Memory B cell (primary cell): ENCODE measurements around the gene USP7.
A peak's percentile ranks its signal among the peaks of the same experiment; 100 is the strongest.

Experiments
- ATAC-seq: fragments of 150-1000 bp; cut with Tn5 transposase; 2 replicates; pipeline ENCODE4 v1.10.0; 2021; ENCODE audit warnings: low read depth, mild to moderate bottlenecking, moderate library complexity
- DNase-seq, 2 donors: peaks; one replicate each; pipeline ENCODE4 v3.0.0; 2022; ENCODE audit warnings: low spot score in 2 of 2
- H3K27ac Mint-ChIP-seq: one replicate; pipeline ENCODE4 v1.8.0; 2022; ENCODE audit warnings: mild to moderate bottlenecking, moderate library complexity, mixed read lengths
- H3K27me3 Mint-ChIP-seq: one replicate; pipeline ENCODE4 v1.8.0; 2022; ENCODE audit warnings: mixed read lengths
- H3K36me3 Mint-ChIP-seq: one replicate; pipeline ENCODE4 v1.8.0; 2022; ENCODE audit warnings: mild to moderate bottlenecking, mixed read lengths
- H3K4me1 Mint-ChIP-seq: one replicate; pipeline ENCODE4 v1.8.0; 2022; ENCODE audit warnings: mixed read lengths
- H3K4me3 Mint-ChIP-seq: one replicate; pipeline ENCODE4 v1.8.0; 2022; ENCODE audit warnings: mild to moderate bottlenecking, moderate library complexity, mixed read lengths
- H3K9me3 Mint-ChIP-seq: one replicate; pipeline ENCODE4 v1.8.0; 2022; ENCODE audit warnings: mixed read lengths

The USP7 gene

GRCh38 chr16:8861563-8862308 is 102.0 kb downstream of the USP7 start:
- no peak for ATAC-seq
- no peaks in the 10 kb centered on the region for H3K9me3 Mint-ChIP-seq
- H3K4me1 Mint-ChIP-seq, result peaks cover 30% of the 10 kb centered on the region
- no peaks in the 10 kb centered on the region for H3K27me3 Mint-ChIP-seq
- no peak for DNase-seq
- H3K27ac Mint-ChIP-seq, result no peak overlapping the region
- no peak overlapping the region for H3K4me3 Mint-ChIP-seq
- H3K36me3 Mint-ChIP-seq, result peaks cover 1% of the 10 kb centered on the region

- Mint-ChIP-seq H3K27ac (peak overlapping the region; percentile 59), H3K36me3 (peaks cover 9% of the 10 kb centered on the region)
These were observed 103.5 kb downstream of the USP7 start for GRCh38 chr16:8859913-8860881.

GRCh38 chr16:8858994-8859912 is 104.5 kb downstream of the USP7 start:
- ATAC-seq (no peak), DNase-seq (no peak)
- Mint-ChIP-seq H3K4me1 (peaks cover 21% of the 10 kb centered on the region), H3K4me3 (no peak overlapping the region), H3K27me3 (no peaks in the 10 kb centered on the region), H3K36me3 (peaks cover 11% of the 10 kb centered on the region), H3K9me3 (no peaks in the 10 kb centered on the region), H3K27ac (peak overlapping the region; percentile 59)

More at GRCh38 chr16:8859913-8860881, 103.5 kb downstream of the USP7 start:
- DNase-seq (no peak), ATAC-seq (no peak)
- no peaks in the 10 kb centered on the region for H3K9me3 Mint-ChIP-seq
- no peak overlapping the region for H3K4me3 Mint-ChIP-seq
- peaks cover 28% of the 10 kb centered on the region for H3K4me1 Mint-ChIP-seq
- no peaks in the 10 kb centered on the region for H3K27me3 Mint-ChIP-seq

- peaks cover 14% of the 10 kb centered on the region for H3K36me3 Mint-ChIP-seq
- no peaks in the 10 kb centered on the region for H3K27me3 Mint-ChIP-seq
- peaks cover 10% of the 10 kb centered on the region for H3K4me1 Mint-ChIP-seq
- no peak for ATAC-seq
- no peaks in the 10 kb centered on the region for H3K9me3 Mint-ChIP-seq
- no peak for DNase-seq
- H3K4me3 Mint-ChIP-seq, result no peak overlapping the region
- peak overlapping the region; percentile 28 for H3K27ac Mint-ChIP-seq
These were observed 107.7 kb downstream of the USP7 start for GRCh38 chr16:8855972-8856371.

GRCh38 chr16:8855051-8855786 is 108.5 kb downstream of the USP7 start:
- no peak for ATAC-seq
- Mint-ChIP-seq H3K4me3 (no peak overlapping the region), H3K36me3 (peaks cover 17% of the 10 kb centered on the region), H3K9me3 (no peaks in the 10 kb centered on the region), H3K27me3 (no peaks in the 10 kb centered on the region), H3K27ac (peak overlapping the region; percentile 25), H3K4me1 (peaks cover 16% of the 10 kb centered on the region)
- no peak for DNase-seq

GRCh38 chr16:8854298-8854948 is 109.3 kb downstream of the USP7 start:
- ATAC-seq (no peak), DNase-seq (no peak)
- H3K27me3 Mint-ChIP-seq, result no peaks in the 10 kb centered on the region
- H3K4me1 Mint-ChIP-seq, result peaks cover 21% of the 10 kb centered on the region
- no peak overlapping the region for H3K4me3 Mint-ChIP-seq
- peak overlapping the region; percentile 25 for H3K27ac Mint-ChIP-seq
- H3K9me3 Mint-ChIP-seq, result no peaks in the 10 kb centered on the region
- H3K36me3 Mint-ChIP-seq, result peaks cover 19% of the 10 kb centered on the region

GRCh38 chr16:8853611-8854010 is 110.1 kb downstream of the USP7 start:
- ATAC-seq (no peak), DNase-seq (no peak)
- Mint-ChIP-seq H3K27me3 (no peaks in the 10 kb centered on the region), H3K4me3 (no peak overlapping the region), H3K27ac (no peak overlapping the region), H3K9me3 (no peaks in the 10 kb centered on the region), H3K36me3 (peaks cover 23% of the 10 kb centered on the region), H3K4me1 (peaks cover 21% of the 10 kb centered on the region)

- Mint-ChIP-seq H3K4me1 (peaks cover 21% of the 10 kb centered on the region), H3K9me3 (no peaks in the 10 kb centered on the region), H3K27me3 (no peaks in the 10 kb centered on the region), H3K4me3 (no peak overlapping the region), H3K27ac (peak overlapping the region; percentile 32), H3K36me3 (peaks cover 23% of the 10 kb centered on the region)
- DNase-seq, result no peak
- no peak for ATAC-seq
These were observed 110.6 kb downstream of the USP7 start for GRCh38 chr16:8853150-8853549.

- DNase-seq (no peak), ATAC-seq (no peak)
- Mint-ChIP-seq H3K27me3 (no peaks in the 10 kb centered on the region), H3K9me3 (no peaks in the 10 kb centered on the region), H3K36me3 (peaks cover 23% of the 10 kb centered on the region), H3K4me3 (no peak overlapping the region), H3K4me1 (peaks cover 18% of the 10 kb centered on the region), H3K27ac (peak overlapping the region; percentile 32)
These were observed 111.2 kb downstream of the USP7 start for GRCh38 chr16:8852534-8852933.

- DNase-seq (no peak), ATAC-seq (no peak)
- Mint-ChIP-seq H3K4me1 (peaks cover 18% of the 10 kb centered on the region), H3K27me3 (no peaks in the 10 kb centered on the region), H3K9me3 (no peaks in the 10 kb centered on the region), H3K27ac (no peak overlapping the region), H3K36me3 (peaks cover 21% of the 10 kb centered on the region), H3K4me3 (no peak overlapping the region)
These were observed 111.8 kb downstream of the USP7 start for GRCh38 chr16:8851761-8852403.

GRCh38 chr16:8850279-8850885 is 113.3 kb downstream of the USP7 start:
- H3K9me3 Mint-ChIP-seq, result no peaks in the 10 kb centered on the region
- ATAC-seq (peak; percentile 27), DNase-seq (no peak)
- H3K4me1 Mint-ChIP-seq, result peaks cover 13% of the 10 kb centered on the region
- H3K27ac Mint-ChIP-seq, result peak overlapping the region; percentile 35
- no peak overlapping the region for H3K4me3 Mint-ChIP-seq
- no peaks in the 10 kb centered on the region for H3K27me3 Mint-ChIP-seq
- H3K36me3 Mint-ChIP-seq, result peaks cover 16% of the 10 kb centered on the region

GRCh38 chr16:8849411-8850011 is 114.2 kb downstream of the USP7 start:
- ATAC-seq, result no peak
- DNase-seq, result no peak
- Mint-ChIP-seq H3K27ac (peak overlapping the region; percentile 35), H3K9me3 (no peaks in the 10 kb centered on the region), H3K36me3 (peaks cover 15% of the 10 kb centered on the region), H3K27me3 (no peaks in the 10 kb centered on the region), H3K4me1 (peaks cover 16% of the 10 kb centered on the region), H3K4me3 (no peak overlapping the region)
